Measurements from ENCODE around the gene RNF220.

Gene RNF220

DNA sequence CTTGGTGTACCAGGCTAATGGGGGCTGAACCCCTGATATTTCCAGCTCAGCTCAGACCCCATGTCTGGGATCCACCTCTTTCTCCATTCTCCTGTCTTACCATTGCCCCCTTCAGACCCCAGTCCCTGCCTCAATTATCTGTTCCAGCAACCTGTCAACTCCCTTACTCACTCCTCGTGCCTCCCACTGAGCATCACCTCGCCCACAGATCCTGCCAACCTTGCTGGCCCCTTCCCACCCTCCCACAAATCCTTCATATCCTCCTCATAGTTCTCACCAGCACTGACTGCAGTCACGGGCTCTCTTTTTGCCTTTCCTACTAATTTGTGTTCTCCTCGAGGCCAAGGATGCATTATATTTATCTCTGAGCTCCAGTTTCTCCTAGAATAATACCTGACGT is 206.4 kb downstream of the RNF220 start:
- DNase-seq (ENCODE audit: low spot score), result no peak

- no peak for DNase-seq (ENCODE audit: low spot score)
These were observed 206.8 kb downstream of the RNF220 start for GRCh38 chr1:44611866-44612265.

- no peak for DNase-seq (ENCODE audit: low spot score)
These were observed 208.9 kb downstream of the RNF220 start for GRCh38 chr1:44613941-44614340.

DNA sequence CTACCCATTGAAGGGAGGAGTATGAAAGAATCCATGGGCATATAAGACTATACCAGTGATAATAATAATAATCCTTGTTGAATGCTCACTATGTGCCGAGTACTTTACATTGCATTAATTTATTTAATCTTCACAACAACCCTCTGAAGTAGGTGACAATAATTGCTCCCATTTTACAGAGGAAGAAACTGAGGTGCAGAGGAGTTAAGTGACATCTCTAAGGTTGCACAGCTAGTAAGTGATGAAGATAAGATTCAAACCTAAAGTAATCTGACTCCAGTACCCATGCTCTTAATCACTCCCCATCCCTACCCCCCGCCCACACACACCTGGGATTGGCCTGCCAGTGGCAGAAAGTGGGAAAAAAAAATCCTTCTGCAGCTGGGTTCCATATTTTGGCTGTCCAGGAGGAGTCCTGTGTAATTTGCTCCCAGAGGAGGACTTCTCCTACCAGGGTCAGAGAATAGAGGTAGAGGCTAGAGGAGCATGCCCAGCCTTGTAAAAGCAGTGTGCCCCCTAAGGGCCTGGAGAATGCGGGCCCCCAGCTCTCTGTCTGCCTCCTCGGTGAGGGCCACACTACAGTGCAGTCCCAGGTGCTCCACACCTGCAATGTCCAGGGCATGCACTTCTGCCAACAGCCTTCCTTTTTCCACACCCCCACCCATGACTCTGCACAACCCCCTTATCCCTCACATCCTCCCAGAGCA is 211.4 kb downstream of the RNF220 start:
- DNase-seq (ENCODE audit: low spot score), result no peak

- DNase-seq (ENCODE audit: low spot score), result peak; percentile 84
These were observed 212.1 kb downstream of the RNF220 start for GRCh38 chr1:44616991-44617702.

- DNase-seq (ENCODE audit: low spot score), result no peak
These were observed 212.6 kb downstream of the RNF220 start for GRCh38 chr1:44617703-44618029.

GRCh38 chr1:44619261-44619900 is 214.3 kb downstream of the RNF220 start:
- no peak for DNase-seq (ENCODE audit: low spot score)

DNA sequence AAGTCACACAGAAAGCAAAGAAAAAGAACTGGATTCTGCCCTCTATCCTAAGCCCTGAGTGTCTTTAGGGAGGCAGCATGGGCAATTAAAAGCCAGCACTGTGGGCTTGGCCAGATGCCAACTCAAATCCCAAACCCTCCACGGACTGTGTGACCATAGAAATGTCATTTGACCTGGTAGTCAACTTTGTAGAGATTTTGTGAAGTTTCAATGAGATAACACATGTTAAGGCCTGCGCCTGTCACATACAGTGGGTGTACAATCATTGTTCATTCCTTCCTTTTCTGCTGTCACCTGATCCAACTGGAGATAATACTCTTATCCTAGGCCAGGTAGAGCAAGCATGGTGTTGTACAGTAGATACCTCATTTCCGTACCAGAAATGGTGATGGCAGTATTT is 215.0 kb downstream of the RNF220 start:
- DNase-seq (ENCODE audit: low spot score), result no peak

GRCh38 chr1:44621841-44622286 is 216.8 kb downstream of the RNF220 start:
- no peak for DNase-seq (ENCODE audit: low spot score)

DNA sequence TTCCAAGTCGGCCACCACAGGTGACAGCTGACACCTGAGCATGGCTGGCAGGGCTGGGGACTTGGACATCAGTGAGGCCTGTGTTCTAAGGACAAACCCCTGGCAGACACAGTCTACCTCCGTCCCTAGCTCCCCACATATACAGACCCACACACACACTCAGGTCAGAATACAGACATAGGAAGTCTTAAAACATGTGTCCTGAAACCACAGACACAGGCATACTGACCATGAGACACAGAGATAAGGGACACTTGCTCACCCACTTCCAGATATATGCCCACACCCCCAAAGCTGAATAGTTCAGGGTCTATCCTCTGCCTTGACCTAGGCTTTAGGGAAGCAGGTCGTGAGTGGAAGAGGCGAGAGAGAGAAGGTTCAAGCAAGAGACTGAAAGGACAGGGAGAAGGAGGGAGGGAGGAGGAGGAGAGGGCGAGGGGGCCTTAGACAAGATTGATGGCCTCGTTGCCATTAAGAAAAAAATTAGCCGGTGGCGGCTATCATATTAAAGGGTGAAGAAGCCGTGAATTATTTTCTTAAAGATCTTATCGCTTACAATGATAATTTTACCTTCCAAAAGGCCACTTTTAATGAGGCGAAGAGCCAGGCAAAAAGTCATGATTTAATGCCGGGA is 219.3 kb downstream of the RNF220 start:
- DNase-seq (ENCODE audit: low spot score), result no peak

- DNase-seq (ENCODE audit: low spot score), result no peak
These were observed 220.3 kb downstream of the RNF220 start for GRCh38 chr1:44625348-44625747.

GRCh38 chr1:44628962-44629756 is 224.1 kb downstream of the RNF220 start:
- peak; percentile 55 for DNase-seq (ENCODE audit: low spot score)

GRCh38 chr1:44630116-44630515 is 225.1 kb downstream of the RNF220 start:
- no peak for DNase-seq (ENCODE audit: low spot score)

- DNase-seq (ENCODE audit: low spot score), result no peak
These were observed 226.2 kb downstream of the RNF220 start for GRCh38 chr1:44631333-44631646.

DNA sequence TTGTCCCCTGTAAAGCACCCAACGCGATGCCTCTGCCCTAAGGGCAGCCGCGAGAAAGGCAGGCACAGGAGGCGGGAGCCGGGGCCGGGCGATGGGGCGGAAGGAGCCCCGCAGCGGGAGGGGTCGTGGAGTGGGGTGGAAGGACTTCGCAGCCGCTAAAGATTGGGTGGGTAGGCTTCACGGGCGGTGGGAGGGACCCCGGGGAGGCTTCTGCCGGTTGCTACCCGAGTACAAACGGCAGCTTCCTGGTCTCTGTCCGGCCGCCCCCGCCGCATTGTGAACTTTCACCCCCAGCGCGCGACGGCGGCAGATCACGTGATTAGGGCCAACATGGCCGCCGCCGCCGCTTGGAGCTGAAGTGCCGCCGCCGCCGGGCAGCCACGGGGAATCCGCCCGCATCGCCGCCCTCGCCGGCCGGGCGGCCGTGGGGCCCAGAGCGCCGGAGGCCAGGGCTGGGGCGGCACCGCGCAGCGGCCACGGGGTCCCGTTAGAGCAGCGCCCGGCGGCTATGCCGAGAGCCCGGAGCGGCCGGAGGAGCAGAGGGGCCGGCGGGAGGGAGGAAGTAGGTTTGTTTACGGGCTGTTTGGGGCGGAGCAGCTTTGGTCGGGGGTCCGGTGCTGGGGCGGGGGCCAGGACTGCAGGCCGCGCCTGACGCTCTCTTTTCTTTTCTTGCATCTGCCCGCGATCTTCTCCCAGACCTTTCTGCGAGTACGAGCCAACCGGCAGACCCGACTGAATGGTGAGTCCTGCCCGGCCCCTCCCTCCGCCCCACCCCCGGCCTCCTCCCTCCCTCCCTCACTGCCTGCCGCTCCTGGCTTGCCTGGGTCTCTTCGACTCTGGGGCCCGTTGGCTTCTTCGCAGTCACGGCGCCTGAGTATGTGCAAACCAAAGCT is 226.8 kb downstream of the RNF220 start:
- peak; percentile 95 for DNase-seq (ENCODE audit: low spot score)

DNA sequence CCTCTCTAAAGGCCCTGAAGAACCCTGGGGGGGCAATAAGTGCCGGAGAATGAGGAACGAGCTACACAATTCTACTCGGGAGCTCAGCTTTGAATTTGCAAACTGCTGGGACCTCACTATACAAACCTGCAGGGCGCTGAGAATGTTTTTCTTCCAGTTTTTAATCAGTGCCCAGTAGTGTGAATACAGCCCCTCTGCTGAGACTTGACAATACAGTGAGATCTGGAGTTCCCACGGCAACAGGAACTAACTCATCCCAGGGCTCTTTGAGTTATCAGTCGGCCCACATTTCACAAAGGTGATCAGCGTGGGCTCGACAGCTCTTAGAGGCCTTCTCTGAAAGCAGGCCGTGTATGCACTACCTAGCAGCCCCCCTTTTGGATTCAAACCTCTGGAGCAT is 227.5 kb downstream of the RNF220 start:
- peak; percentile 43 for DNase-seq (ENCODE audit: low spot score)

DNA sequence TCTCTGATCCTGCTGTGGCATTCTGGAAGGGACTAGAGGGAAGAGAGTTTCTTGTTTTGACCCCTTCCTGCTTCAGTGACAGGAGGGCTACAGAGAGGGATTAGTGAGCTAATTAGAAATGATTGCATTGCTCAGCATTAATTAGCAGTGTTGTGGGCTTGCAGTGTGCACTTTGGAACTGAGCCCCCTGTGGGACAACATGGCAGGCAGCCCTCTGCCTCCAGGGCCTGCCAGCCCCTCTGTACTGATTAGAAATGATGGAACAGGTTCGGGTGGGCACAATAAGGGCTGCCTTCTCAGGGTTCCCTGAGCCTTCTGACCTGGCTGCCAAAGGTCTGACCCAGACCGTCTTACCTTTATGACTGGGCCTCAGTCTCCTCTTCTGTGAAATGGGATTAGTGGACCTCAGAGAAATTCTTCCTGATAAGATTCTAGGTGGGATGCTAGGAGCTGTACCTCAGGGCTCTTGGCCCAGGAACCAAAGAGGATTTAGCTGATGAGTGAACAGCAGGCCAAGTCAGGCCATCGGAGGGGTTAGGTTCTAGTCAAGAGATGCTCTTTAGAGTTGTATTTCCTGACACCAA is 229.6 kb downstream of the RNF220 start:
- DNase-seq (ENCODE audit: low spot score), result no peak

GRCh38 chr1:44635439-44635838 is 230.4 kb downstream of the RNF220 start:
- no peak for DNase-seq (ENCODE audit: low spot score)

DNA sequence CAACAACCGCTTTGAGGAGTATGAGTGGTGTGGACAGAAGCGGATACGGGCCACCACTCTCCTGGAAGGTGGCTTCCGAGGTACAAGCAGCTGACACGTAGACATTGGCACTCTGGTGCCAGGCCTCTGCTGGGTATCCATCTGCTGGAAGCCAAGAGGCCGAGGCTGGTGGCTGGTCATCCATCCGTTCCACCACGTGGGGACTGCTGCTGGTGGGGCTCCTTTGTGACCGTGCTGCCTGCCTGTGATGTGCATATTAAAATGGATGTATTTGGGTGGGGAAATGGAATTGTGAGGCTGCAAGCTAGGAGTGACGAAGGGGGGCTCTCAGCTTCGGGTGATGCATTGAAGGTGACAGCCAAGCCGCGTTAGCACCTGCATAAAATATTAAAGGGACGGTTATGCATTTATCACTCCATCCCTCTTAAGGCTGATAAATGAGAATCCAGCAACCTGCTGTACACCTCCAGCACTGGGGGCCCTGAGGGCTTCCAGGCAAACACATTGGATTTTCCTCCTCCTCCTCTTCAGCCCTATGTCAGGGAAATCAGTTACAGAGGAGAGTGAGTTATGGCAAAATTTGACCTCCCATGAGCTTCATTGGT is 231.1 kb downstream of the RNF220 start:
- no peak for DNase-seq (ENCODE audit: low spot score)

All from hepatic stellate cell (primary cell).